Heart right ventricle (tissue), 16 donors: Measurements from ENCODE around the gene C6. TPM values are rescaled to one million over a fixed set of nuclear protein-coding genes. Genes with fewer than 3 reads are reported as not detected.

Source experiments
- ATAC-seq, 8 donors: fragments of 200-7000 bp; cut with Tn5 transposase; one replicate each; pipeline ENCODE4 v1.9.1; 2020; ENCODE audit warnings: mild to moderate bottlenecking in 8 of 8, moderate library complexity in 8 of 8, moderate number of reproducible peaks in 1 of 8
- DNase-seq, 2 donors: peaks; one replicate each; pipeline ENCODE4 v3.0.0-alpha.2; 2020
- H3K27ac ChIP-seq, 10 donors: fragments of 200-600 bp; sonication (generic) in 2 of 10; one replicate each; pipeline versions ENCODE4 v1.5.0 to v1.8.0; 2020 to 2022; ENCODE audit warnings: mild to moderate bottlenecking in 3 of 10
- H3K27me3 ChIP-seq, 7 donors: fragments of 200-600 bp; one replicate each; pipeline ENCODE4 v1.8.0; 2021 to 2022; ENCODE audit warnings: mild to moderate bottlenecking in 2 of 7
- H3K36me3 ChIP-seq, 9 donors: fragments of 200-600 bp; sonication (generic) in 1 of 9; one replicate each; pipeline versions ENCODE4 v1.5.0 to v1.8.0; 2020 to 2022; ENCODE audit warnings: mild to moderate bottlenecking in 2 of 9
- H3K4me1 ChIP-seq, 9 donors: fragments of 200-600 bp; sonication (generic) in 1 of 9; one replicate each; pipeline versions ENCODE4 v1.5.0 to v1.8.0; 2020 to 2022; ENCODE audit warnings: mild to moderate bottlenecking in 4 of 9
- H3K4me3 ChIP-seq, 10 donors: fragments of 200-600 bp; sonication (generic) in 2 of 10; one replicate each; pipeline versions ENCODE4 v1.5.0 to v1.8.0; 2020 to 2022; ENCODE audit warnings: mild to moderate bottlenecking in 7 of 10, moderate library complexity in 2 of 10
- H3K9me3 ChIP-seq, 11 donors: fragments of 200-600 bp in 10 of 11; sonication (generic) in 2 of 11; one replicate each; pipeline versions ENCODE4 v1.5.0 to v1.8.0; 2013 to 2022; ENCODE audit warnings: mild to moderate bottlenecking in 2 of 11, control low read depth in 1 of 11, moderate library complexity in 1 of 11
- CTCF ChIP-seq, 9 donors: fragments of 200-600 bp; sonication (generic) in 2 of 9; IDR thresholded peaks; one replicate each; pipeline versions ENCODE4 v1.5.0 to v1.8.0; 2021 to 2022; ENCODE audit warnings: antibody characterized with exemption in 9 of 9, mild to moderate bottlenecking in 5 of 9, moderate library complexity in 1 of 9
- WGBS, 2 donors: extraction: QIAGEN DNeasy Blood & Tissue Kit; methylation state at CpG; one replicate each; pipeline ENCODE4 v1.1.7; 2013; ENCODE audit warnings: inconsistent platforms in 1 of 2; 5-methylcytosine and 5-hydroxymethylcytosine counted together
- intact Hi-C, 10 donors: fragments of 100-400 bp; cut with DNase I; formaldehyde crosslinking; loops; one replicate each; pipeline versions ENCODE4 v1.11.1 to v1.14.2; 2022
- polyA plus RNA-seq, 2 donors: library from polyadenylated mRNA; stranded (reverse); fragments of 200-250 nt; gene quantifications; one replicate each; pipeline ENCODE4 v1.2.3, GENCODE V29; 2013
- total RNA-seq, 10 donors: library from RNA; stranded (reverse); fragmentation: NEBNext Ultra II Directional in 3 of 10; extraction: Animal tissue kit (Norgen Biotek cat#: 25700) in 3 of 10; gene quantifications; one replicate each; pipeline versions ENCODE4 v1.2.1 to v1.2.4, GENCODE V29; 2021 to 2023
- donor health status: Arrhythmogenic right ventricular cardiomyopathy.
- donor health status: ischemic (EF 13 %, LVEDD 7.1; RV severe dilation, severe dysfunction).
- donor health status: healthy with polysubstance abuse.
- donor health status: DM: no; HTN: yes; CAD: no.
- donor health status: DM: no; HTN: no; CAD: no.
- donor health status: ischemic (EF 25% LVEDD 6.9; RV normal size, moderate dysfunction).
- donor health status: ischemic (EF 25% LVEDD 5.7; RV mildly dilated, moderate dysfunction).
- donor health status: healthy.
- donor health status: DM: yes; HTN: yes; CAD: no.
- donor health status: Ischemic cardiomyopathy.
- donor health status: ischemic (EF 35%, LVEDD 5.7; RV mildly dilated, moderate dysfunction).
- donor health status: nonischemic (EF 11% LVEDD 7.7; RV severe dilation, severe dysfunction).
- donor health status: DM: yes; HTN: yes; CAD: no.
- donor health status: PGD.
- donor health status: ischemic (EF 29% LVEDD 5.4; RV normal size, mild dysfunction).
- donor health status: nonischemic (EF 23%, LVEDD 6.1; RV moderate dilation, normal function).

C6 gene
- total and polyA plus RNA-seq, 12 donors: 6.1 to 184 (median 51.9) TPM

- Histone ChIP-seq H3K27ac (no peak overlapping the region), H3K4me1 (no peaks in the 10 kb centered on the region), H3K4me3 (no peak overlapping the region), H3K27me3 (no peaks in the 10 kb centered on the region), H3K9me3 (no peaks in the 10 kb centered on the region), H3K36me3 (peaks cover 0 to 83% (median 0%) of the 10 kb centered on the region in 9 donors)
- peak in 1 of 8 donors; percentile 50 for ATAC-seq
- no peak for TF ChIP-seq CTCF (IDR thresholded peaks at IDR 0.05)
- no peak for DNase-seq
- intact Hi-C loops: no loop called here
- whole genome bisulfite sequencing, 2 donors: 68 to 79% methylated on average over 4 of the region's 4 CpGs
Observed at GRCh38 chr5:41151564-41151963, 61.8 kb downstream of the C6 start.

GRCh38 chr5:41148448-41148847 is 64.9 kb downstream of the C6 start:
- Histone ChIP-seq H3K27ac (no peak overlapping the region), H3K27me3 (no peaks in the 10 kb centered on the region), H3K4me3 (no peak overlapping the region), H3K36me3 (peaks cover 0 to 66% (median 0%) of the 10 kb centered on the region in 9 donors), H3K9me3 (no peaks in the 10 kb centered on the region), H3K4me1 (no peaks in the 10 kb centered on the region)
- no peak for ATAC-seq
- no peak for DNase-seq
- WGBS, 2 donors: 93 to 100% methylated on average over 1 of the region's 1 CpG
- TF ChIP-seq CTCF (IDR thresholded peaks at IDR 0.05): no peak
- intact Hi-C loops: no loop called here

- H3K27me3 ChIP-seq: no peaks in the 10 kb centered on the region
- H3K36me3 ChIP-seq: peaks cover 0 to 57% (median 0%) of the 10 kb centered on the region in 9 donors
- ATAC-seq: no peak
- no peak overlapping the region for H3K27ac ChIP-seq
- WGBS, 2 donors: 86 to 95% methylated on average over 5 of the region's 5 CpGs
- H3K4me3 ChIP-seq: no peak overlapping the region
- no peak for TF ChIP-seq CTCF (IDR thresholded peaks at IDR 0.05)
- intact Hi-C loops: no loop called here
- no peaks in the 10 kb centered on the region for H3K9me3 ChIP-seq
- DNase-seq: no peak
- H3K4me1 ChIP-seq: no peaks in the 10 kb centered on the region
Observed at GRCh38 chr5:41145306-41145705, 68.0 kb downstream of the C6 start.

GRCh38 chr5:41143131-41143901 is 70.0 kb downstream of the C6 start:
- Histone ChIP-seq H3K4me1 (no peaks in the 10 kb centered on the region), H3K27me3 (no peaks in the 10 kb centered on the region), H3K36me3 (peaks cover 0 to 37% (median 0%) of the 10 kb centered on the region in 9 donors), H3K9me3 (peaks cover 0 to 6% (median 0%) of the 10 kb centered on the region in 11 donors), H3K27ac (no peak overlapping the region), H3K4me3 (no peak overlapping the region)
- DNase-seq (no peak), ATAC-seq (peak in 3 of 8 donors; percentile 46 to 71 (median 62))
- TF ChIP-seq CTCF (IDR thresholded peaks at IDR 0.05): no peak
- intact Hi-C loops: no loop called here
- 63 to 66% methylated on average over 3 of the region's 3 CpGs for WGBS, 2 donors
